MV-4-11 (cell line): ENCODE measurements around the gene CTNNBL1.

ENCODE experiments used
- DNase-seq: peaks from one replicate; lab custom pipeline; 2025; lab: John Stamatoyannopoulos, UW

The CTNNBL1 gene

DNA sequence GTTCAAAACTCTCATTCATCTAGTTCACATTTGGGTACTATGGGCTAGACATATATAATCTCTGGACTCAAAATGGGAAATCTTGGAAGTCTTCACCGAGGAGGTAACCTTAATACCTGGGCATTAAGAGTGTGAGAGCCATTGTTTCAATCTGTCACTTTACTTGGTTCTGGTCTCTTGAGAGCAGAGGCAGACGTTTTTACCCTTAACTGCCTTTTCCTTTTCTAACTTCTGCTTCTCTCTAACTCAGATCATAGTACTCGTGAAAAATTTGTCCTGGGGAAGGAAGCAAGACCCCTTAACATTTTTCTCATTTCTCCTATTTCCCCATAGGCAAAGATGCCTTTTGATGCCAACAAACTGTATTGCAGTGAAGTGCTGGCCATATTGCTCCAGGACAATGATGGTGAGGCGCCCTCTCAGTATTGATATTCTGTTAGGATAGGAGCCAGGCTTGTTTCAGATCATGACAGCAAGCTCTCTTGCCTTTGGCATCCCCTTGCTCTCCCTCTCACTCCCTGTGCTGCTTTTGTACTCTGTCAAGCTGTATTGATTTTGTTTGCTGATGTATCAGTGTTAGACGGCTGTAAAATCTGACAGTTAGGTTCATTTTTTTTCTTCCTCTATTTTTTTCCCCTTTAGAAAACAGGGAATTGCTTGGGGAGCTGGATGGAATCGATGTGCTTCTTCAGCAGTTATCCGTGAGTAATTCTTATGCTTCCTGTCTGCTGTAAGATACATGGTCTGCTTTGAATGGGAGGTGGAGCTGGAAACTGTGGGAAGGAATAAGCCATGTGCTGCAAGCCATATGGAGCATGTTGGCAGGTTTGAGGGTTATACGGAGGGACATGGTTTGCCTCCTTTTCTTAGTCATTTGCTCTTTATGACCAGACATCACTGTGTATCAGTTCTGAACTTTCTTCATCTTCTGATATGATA, 83.5 kb downstream of the CTNNBL1 start:
- DNase-seq = no peak

DNA sequence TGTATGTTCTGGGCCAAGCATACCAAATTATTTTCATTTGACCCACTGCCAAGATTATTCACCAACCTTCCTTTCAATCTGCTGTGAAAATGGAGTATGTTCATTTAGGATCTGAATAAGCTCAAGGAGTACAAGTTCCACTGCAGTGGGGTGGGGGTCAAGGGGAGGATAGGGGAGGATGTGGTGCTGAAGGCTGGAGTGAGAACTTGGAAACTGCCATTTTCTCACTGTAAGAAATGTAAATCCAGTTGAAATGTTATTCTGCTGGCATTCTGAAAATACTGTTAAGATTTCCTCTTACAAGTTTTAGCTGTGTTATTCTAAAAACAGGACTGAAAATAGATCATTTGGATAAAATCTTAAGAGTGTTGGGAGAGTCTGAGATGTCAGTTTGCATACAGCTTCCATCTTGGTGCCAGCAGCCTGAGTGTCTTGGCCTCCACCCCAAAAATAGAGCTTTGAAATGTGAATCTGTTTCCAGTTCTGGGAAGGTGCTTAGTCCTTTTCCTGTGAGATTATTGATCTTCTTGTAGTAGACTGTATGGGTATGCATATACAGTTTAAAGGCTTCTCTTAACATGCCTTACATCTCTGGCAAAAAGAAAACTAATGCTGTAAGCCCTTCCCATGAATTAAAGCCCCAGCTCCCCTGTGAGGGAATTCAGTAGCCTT, 84.3 kb downstream of the CTNNBL1 start:
- no peak for DNase-seq

GRCh38 chr20:37781626-37782025, 87.8 kb downstream of the CTNNBL1 start:
- peak; percentile 53 for DNase-seq

GRCh38 chr20:37786043-37786442, 92.2 kb downstream of the CTNNBL1 start:
- no peak for DNase-seq

DNA sequence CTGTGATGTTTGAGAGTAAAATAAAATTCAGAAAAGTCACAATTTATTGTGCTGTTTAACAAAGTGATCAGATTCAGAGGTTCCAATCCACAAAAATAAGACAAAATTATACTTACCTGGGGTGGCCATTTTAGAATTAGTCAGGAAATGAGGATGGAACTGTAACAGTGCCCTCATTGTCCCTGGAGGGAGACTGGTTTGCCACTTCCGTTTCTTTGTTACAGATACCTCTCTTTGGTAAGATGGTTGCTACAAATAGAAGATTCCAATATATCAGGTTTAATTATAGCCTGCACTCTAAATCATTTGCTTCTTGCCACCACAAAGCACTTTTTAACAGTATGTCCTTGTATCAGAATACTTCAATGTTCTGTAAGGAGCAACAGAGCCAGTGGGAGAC, 95.6 kb downstream of the CTNNBL1 start:
- DNase-seq = peak; percentile 46

DNA sequence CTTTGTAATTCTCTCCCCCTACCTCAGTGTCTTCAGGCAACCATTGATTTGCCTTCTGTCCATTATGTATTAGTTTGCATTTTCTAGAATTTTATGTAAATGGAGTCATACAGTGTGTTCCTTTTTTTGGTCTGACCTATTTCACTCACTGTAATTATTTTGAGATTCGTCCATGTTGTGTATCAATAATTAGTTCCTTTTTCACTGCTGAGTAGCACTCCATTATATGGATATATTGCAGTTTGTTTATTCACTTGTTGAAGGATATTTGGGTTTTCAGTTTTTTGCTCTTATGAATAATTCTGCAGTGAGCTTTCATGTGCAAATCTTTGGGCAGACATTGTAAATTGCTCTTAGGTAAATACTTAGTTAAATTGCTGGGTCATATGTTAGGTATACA, 97.1 kb downstream of the CTNNBL1 start:
- DNase-seq = no peak

- no peak for DNase-seq
Measured at GRCh38 chr20:37796121-37796520, 102.3 kb downstream of the CTNNBL1 start.

DNA sequence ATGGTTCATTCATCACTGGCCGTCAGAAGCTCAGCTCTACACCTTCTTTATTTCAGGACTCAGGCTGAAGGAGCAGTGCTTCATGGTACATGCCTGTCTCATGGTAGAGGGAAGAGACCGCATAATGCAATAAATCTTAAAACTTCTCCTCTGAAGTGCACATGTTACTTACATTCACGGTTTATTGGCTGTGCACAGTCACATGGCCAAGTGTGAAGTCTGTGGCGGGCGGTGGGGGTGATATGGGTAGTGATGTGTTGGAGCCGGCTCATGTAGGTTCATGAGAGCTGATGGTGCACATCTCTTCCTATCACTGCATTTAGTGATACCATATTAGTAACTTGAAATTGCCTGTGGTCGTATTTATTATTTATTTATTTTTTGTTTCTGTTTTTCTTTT, 102.9 kb downstream of the CTNNBL1 start:
- no peak for DNase-seq

- DNase-seq = no peak
Measured at GRCh38 chr20:37797669-37798175, 103.9 kb downstream of the CTNNBL1 start.

DNA sequence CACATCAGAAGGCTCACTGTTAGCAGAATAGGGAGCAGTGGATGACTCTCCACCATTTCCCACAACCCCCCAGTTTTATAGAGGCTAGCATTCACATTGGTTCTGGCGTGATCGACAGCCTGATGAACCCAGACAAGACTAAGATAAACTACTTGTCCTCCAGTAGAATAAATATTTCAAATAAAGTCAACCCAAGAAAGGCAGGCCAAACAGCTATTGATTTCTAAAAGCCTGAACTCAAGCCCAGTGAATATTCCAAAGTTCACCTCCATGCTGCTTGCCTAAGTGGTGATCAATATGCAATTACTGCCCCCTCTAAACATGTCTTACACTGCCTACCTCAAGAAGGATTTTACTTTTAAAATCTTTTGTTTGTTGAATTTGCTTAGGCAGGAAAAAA, 104.5 kb downstream of the CTNNBL1 start:
- DNase-seq = no peak

- no peak for DNase-seq
Measured at GRCh38 chr20:37800618-37801017, 106.8 kb downstream of the CTNNBL1 start.

- no peak for DNase-seq
Measured at GRCh38 chr20:37801921-37802320, 108.1 kb downstream of the CTNNBL1 start.

DNA sequence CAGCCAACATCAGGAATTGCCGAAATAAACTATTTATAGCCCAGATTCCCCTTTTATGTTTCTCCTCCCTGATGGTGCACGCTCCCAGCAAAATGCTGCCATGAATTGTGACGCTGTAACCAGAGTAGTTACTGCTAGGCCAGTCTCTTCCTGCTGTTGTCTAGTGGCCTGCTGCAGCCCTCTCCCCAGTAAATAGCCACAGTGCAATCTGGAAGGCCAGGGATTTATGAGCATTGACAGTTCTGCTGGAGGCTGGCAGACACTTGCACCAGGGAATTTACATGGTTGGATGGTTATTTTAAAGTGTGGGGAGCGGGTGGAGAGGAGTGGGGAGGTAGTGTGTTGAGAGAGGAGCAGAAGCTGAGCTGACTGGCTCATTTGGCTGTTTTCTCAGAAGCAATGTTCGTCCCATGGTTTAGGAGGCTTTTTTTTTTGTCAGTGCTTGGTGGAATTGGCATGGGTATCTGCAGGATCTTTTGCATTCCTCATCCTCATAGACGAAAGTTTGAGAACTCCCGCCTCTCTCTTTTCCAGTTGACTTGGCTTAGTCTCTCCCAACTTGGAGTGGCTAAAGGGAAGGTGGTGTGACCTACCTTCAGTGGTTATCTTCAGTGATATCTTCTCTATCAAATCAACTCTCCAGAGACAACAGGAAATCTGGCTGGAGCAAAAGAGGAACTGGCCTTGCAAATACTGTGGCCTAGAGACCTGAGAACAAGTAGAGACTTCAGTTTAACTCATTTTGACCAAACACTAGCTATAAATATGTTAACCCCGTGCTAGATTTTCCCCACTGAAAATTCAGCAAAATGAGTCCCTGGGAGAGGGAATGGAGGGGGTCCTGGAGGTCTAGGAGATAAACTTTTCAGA, 109.8 kb downstream of the CTNNBL1 start:
- peak; percentile 72 for DNase-seq

DNA sequence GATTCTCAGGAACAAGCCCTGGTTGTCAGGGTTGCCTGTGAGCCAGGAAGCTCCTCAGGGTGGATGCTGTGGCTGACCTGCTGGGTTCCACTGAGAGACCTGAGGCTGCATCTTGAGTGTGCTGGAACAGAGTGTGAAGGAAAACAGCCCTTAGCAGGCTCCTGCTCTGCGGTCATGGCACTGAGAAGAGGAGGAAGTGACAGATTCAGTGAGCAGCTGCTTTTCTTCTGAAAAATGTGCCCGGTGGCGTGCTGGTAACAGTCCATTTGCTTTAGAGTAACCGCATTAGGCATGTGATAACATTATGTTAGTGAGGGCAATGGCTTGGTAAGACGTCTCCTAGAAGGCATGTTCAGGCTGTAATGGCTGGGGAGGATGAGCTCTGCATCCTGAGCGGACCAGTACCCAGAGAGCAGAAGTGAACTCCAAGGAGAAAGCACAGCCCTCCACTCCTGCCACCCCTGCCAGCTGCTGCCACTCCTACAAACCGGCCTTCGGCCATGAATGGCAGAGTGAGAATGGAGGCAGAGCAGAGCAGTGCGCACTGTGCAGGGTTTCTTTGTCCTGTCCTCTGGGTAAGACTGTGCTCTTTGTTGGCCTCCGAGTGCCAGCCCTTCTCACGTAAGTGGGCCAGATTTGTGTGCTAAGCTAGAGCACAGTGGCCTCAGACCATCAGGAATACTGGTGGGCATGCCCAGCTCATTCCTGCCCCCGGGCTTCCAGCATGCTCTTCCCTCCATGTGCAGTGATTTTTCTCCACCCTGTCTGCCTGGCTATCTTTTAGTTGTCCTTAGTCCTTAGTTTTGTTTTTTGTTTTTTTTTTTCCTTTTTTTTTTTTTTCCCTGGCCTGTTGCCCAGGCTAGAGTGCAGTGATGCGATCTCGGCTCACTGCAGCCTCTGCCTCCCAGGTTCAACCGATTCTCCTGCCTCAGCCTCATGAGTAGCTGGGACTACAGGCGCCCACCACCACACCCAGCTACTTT, 111.0 kb downstream of the CTNNBL1 start:
- peak; percentile 91 for DNase-seq

DNA sequence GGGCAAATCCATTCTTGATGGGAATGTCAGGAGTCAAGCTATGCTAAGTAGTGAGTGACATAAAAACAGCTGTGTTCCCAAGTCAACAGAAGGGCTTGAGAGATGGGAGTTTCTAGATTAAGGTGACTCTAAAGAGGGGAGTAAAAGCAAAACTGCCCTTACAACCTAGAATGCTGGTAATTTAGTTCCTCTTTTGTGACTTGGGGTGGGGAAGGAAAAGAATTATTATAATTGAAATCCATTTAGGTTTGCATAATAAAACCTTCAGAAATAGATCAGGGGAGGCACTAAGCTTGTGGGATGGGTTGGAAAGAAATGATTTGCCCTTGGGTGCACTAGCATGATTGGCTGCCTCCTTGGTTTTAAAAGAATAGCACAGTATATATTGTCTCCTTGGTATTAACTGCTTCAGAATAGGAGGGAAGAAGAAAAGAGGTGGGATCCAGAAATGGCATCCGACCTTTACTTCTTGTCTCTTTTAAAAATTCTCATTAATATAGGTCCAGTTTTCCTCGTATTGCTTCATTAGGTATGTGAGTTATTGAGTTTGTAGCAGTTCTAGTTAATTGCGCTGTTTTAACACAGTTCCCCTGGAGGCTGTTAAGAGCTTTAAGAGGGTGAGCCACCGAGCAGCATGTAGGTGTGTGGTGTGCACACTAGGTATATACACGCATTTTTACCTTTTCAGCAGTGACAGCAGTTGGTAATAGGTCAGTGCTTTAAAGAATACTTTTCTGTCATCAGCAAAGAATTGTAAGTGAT, 113.8 kb downstream of the CTNNBL1 start:
- DNase-seq = peak; percentile 30

- peak; percentile 31 for DNase-seq
Measured at GRCh38 chr20:37808233-37809070, 114.6 kb downstream of the CTNNBL1 start.

DNA sequence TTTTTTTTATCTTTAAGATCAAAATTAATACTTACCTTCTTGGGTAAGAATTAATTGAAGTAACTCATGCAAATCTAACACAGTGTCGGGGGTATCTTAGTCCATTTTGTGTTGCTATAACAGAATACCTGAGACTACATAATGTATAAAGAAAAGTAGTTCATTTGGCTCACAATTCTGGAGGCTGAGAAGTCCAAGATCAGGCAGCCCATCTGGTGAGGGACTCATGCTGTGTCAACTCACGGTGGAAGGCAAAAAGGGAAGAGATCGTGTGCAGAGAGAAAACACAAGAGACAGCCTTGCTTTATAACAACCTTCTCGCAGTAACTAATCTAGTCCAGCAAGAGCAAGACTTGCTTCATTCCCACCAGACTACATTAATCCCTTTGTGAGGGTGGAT, 116.2 kb downstream of the CTNNBL1 start:
- no peak for DNase-seq

DNA sequence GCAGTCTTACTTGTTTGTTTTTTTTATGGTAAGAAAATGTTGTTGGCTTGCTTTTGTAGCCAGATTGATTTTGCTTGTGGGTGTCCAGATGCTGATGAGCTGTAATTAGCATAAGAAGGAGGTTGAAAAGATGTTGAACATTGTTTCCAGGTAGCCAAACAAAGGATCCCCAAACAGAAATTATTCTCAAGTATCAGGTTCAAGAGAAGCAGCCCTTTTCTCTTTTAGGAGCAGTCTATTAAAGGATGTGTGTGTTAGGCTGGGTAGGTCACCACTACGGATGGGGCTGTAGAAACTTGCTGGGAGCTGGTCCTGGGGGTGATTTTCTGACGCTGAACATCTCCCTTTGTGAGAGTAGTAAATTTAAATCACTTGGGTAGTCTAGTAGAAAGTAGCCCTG, 122.2 kb downstream of the CTNNBL1 start:
- no peak for DNase-seq

DNA sequence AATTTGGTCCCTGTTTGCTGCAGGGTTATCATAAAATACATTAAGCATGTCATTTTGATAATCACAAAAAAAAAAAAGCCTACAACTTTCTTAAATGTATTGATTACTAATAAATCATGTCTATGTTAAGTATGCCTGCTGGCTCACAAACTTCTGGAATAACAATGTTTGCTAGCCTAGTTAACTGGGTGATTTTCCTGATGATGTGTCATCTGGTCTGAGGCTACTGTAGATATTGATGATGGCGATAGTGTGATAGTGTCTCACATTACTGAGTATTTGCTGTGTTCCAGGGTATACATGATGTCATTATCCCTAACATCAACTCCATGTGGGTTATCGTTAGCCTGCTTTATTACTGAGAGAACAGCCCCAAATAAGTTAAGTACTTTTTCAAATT, 122.9 kb downstream of the CTNNBL1 start:
- DNase-seq = no peak
